Cardiac fibroblast (primary cell): ENCODE data around the gene ZNF423.

Experiments used
- DNase-seq, 2 donors: peaks; one replicate each; pipeline versions ENCODE4 v3.0.0 to v3.0.0-alpha.2; 2010; ENCODE audit warnings: low read depth in 2 of 2
- H3K4me3 ChIP-seq, 2 donors: replicated peaks in 1 of 2; 1 replicate in 1 of 2; 2 replicates in 1 of 2; pipeline ENCODE4 v1.5.1; 2011; ENCODE audit warnings: low read depth in 2 of 2, low read length in 2 of 2, mild to moderate bottlenecking in 2 of 2, moderate library complexity in 1 of 2
- CTCF ChIP-seq: IDR thresholded peaks from one replicate; pipeline ENCODE4 v1.5.1; 2011; ENCODE audit warnings: low read depth, mild to moderate bottlenecking, low read length, inconsistent platforms

ZNF423 gene

GRCh38 chr16:49521734-49522325 lies 334.1 kb downstream of the ZNF423 start:
- no peak for DNase-seq
- H3K4me3 ChIP-seq = no peak overlapping the region
- TF ChIP-seq CTCF = no peak

- no peak for DNase-seq
- no peak for TF ChIP-seq CTCF
- H3K4me3 ChIP-seq = no peak overlapping the region
These were observed 335.3 kb downstream of the ZNF423 start for GRCh38 chr16:49520492-49521038.

GRCh38 chr16:49519741-49520140 lies 336.2 kb downstream of the ZNF423 start:
- no peak overlapping the region for H3K4me3 ChIP-seq
- DNase-seq = no peak
- no peak for TF ChIP-seq CTCF

- no peak for TF ChIP-seq CTCF
- no peak for DNase-seq
- no peak overlapping the region for H3K4me3 ChIP-seq
These were observed 336.8 kb downstream of the ZNF423 start for GRCh38 chr16:49519008-49519656.

GRCh38 chr16:49516382-49517036 lies 339.4 kb downstream of the ZNF423 start:
- no peak for TF ChIP-seq CTCF
- H3K4me3 ChIP-seq = no peak overlapping the region
- no peak for DNase-seq

GRCh38 chr16:49515861-49516260 lies 340.1 kb downstream of the ZNF423 start:
- no peak for DNase-seq
- H3K4me3 ChIP-seq = no peak overlapping the region
- no peak for TF ChIP-seq CTCF
